PC-9 (cell line): ENCODE results near the gene MSH5. TPM values are rescaled to one million over a fixed set of nuclear protein-coding genes. Genes with fewer than 3 reads are reported as not detected.

Experiments used
- BruUV-seq: library from RNA; stranded (reverse); fragments of 400-500 nt; replicated peaks from 2 replicates; lab custom pipeline; 2021; lab: Mats Ljungman, UMichigan
- CTCF ChIA-PET: fragments of 300-600 bp; sonication (Branson Sonifier 250); formaldehyde crosslinking; loops from one replicate; lab custom pipeline; 2022; ENCODE audit warnings: antibody characterized with exemption; lab: Charles Lee
- POLR2A ChIA-PET: fragments of 300-600 bp; sonication (Branson Sonifier 250); formaldehyde crosslinking; loops from one replicate; lab custom pipeline; 2022; ENCODE audit warnings: antibody characterized with exemption; ENCODE audit not compliant: unreplicated experiment; lab: Charles Lee
- DNase-seq, 2 experiments: peaks; one replicate each; pipeline versions ENCODE4 v3.0.0 to v3.0.0-alpha.2; 2015 to 2022; ENCODE audit warnings: mixed read lengths in 1 of 2
- H2AFZ ChIP-seq: fragments of 200-600 bp; sonication (generic); 2 replicates; pipeline ENCODE4 v1.8.1; 2017; ENCODE audit warnings: antibody characterized with exemption
- H3F3A ChIP-seq: fragments of 200-600 bp; sonication (generic); 2 replicates; pipeline ENCODE4 v1.8.1; 2017; ENCODE audit warnings: antibody characterized with exemption, mild to moderate bottlenecking, low read depth; ENCODE audit not compliant: insufficient read depth
- H3K27ac ChIP-seq: fragments of 200-600 bp; sonication (generic); 2 replicates; pipeline ENCODE4 v1.6.1; 2016; ENCODE audit warnings: mixed run types
- H3K27me3 ChIP-seq: fragments of 200-600 bp; sonication (generic); 2 replicates; pipeline ENCODE4 v1.6.1; 2016; ENCODE audit warnings: low read depth, mixed run types; ENCODE audit not compliant: insufficient read depth
- H3K36me3 ChIP-seq: fragments of 200-600 bp; sonication (generic); 2 replicates; pipeline ENCODE4 v1.6.1; 2016; ENCODE audit warnings: low read depth, mixed run types
- H3K4me1 ChIP-seq: fragments of 200-600 bp; sonication (generic); replicated peaks from 2 replicates; pipeline ENCODE4 v1.6.1; 2016; ENCODE audit warnings: mixed run types; ENCODE audit not compliant: insufficient read depth
- H3K4me2 ChIP-seq: fragments of 200-600 bp; sonication (generic); 2 replicates; pipeline ENCODE4 v1.6.1; 2017; ENCODE audit warnings: mixed run types
- H3K4me3 ChIP-seq: fragments of 200-600 bp; sonication (generic); 2 replicates; pipeline ENCODE4 v1.6.1; 2016; ENCODE audit warnings: mixed run types
- H3K79me2 ChIP-seq: fragments of 200-600 bp; sonication (generic); 2 replicates; pipeline ENCODE4 v1.6.1; 2017; ENCODE audit warnings: low read depth, mixed run types
- H3K9me2 ChIP-seq: fragments of 200-600 bp; sonication (generic); 2 replicates; pipeline ENCODE4 v1.8.1; 2017; ENCODE audit warnings: mild to moderate bottlenecking; ENCODE audit not compliant: insufficient read depth
- H3K9me3 ChIP-seq: fragments of 200-600 bp; sonication (generic); 2 replicates; pipeline ENCODE4 v1.8.1; 2016; ENCODE audit warnings: low read depth; ENCODE audit not compliant: insufficient read depth
- H4K20me1 ChIP-seq: fragments of 200-600 bp; sonication (generic); 2 replicates; pipeline ENCODE4 v1.8.1; 2017; ENCODE audit not compliant: insufficient read depth
- EZH2 ChIP-seq: fragments of 200-600 bp; sonication (generic); IDR thresholded peaks from 2 replicates; pipeline ENCODE4 v1.8.0; 2017; ENCODE audit warnings: antibody characterized with exemption, low read depth
- intact Hi-C: fragments of 100-400 bp; cut with micrococcal nuclease; formaldehyde crosslinking; loops from one replicate; pipeline ENCODE4 v1.10.0; 2022; ENCODE audit not compliant: unreplicated experiment
- total RNA-seq: library from RNA; stranded (reverse); gene quantifications from 2 replicates; pipeline ENCODE4 v1.2.3, GENCODE V29; 2021
- TF ChIP-seq, protein P1 (sequence below): fragments of 200-600 bp; sonication (generic); conservative IDR thresholded peaks from 2 replicates; pipeline ENCODE4 v1.6.1; 2017; ENCODE audit warnings: mixed run types, antibody characterized with exemption, mild to moderate bottlenecking, moderate library complexity

Gene MSH5
- total RNA-seq, 1 experiment from 2014 or later: 50.0 TPM

DNA sequence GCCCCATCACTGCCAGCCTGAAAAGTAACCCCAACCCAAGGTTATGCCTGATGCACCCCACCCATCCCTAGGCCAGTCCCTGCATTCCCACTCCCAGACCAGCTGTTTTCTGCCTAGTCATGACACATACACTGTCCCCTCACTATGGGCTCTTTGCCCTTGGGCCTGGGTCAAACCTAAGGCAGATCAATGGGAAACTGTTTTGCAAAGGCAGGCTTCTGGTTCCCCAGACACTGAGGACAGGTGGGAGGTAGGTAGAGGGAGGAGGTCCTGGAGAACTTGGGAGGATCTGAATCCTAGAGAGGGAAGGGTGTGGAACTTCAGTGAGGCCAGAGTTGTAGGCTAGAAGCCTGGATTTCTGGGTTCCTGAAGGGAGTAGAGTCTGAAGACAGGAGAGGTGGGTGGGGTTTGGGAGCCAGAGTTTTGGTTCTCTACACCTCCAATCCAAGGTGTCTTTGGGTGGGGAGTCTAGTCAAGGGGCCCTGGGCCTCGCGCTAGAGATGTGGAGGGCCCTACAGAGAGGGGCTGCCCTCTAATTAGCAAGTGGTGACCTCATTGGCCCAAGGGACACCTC, 5.5 kb upstream of the MSH5 start:
- BruUV-seq: no TSS peak

DNA sequence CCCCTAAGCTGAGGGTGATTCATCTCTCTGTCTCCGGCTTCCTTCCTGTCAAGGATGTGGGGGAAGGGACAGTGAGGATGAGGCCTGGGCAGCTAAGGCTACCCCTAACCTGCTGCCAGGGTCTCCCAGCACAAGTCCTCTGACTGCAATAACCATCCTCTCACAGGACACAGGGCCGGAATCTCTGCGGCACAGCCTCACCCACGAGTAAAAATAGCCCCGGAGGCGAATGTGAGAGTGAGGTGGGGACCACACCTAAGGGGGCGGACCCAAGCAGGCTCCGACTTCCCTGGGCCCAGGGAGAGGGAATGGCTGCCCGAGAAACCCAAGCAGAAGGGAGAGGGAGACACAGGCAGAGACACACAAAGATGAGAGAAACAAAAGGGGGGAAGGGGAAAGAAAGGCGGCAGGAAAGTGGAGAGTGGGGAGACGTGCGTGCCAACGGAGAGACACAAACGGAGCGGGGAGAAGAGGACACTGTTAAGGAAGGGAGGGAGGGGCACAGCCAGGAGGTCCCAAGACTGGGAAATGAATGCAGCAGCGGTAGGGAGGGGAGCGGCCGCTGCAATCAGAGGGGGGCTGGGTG, 4.9 kb upstream of the MSH5 start:
- BruUV-seq: no TSS peak
- H3K4me1 ChIP-seq: peaks cover 39% of the 10 kb centered on the region

More for the DNA sequence above, 5.5 kb upstream of the MSH5 start:
- no peak for TF ChIP-seq EZH2
- TF ChIP-seq, protein P1, sequence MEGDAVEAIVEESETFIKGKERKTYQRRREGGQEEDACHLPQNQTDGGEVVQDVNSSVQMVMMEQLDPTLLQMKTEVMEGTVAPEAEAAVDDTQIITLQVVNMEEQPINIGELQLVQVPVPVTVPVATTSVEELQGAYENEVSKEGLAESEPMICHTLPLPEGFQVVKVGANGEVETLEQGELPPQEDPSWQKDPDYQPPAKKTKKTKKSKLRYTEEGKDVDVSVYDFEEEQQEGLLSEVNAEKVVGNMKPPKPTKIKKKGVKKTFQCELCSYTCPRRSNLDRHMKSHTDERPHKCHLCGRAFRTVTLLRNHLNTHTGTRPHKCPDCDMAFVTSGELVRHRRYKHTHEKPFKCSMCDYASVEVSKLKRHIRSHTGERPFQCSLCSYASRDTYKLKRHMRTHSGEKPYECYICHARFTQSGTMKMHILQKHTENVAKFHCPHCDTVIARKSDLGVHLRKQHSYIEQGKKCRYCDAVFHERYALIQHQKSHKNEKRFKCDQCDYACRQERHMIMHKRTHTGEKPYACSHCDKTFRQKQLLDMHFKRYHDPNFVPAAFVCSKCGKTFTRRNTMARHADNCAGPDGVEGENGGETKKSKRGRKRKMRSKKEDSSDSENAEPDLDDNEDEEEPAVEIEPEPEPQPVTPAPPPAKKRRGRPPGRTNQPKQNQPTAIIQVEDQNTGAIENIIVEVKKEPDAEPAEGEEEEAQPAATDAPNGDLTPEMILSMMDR: no peak
- H2AFZ ChIP-seq: no peak overlapping the region
- no peak for DNase-seq
- peak overlapping the region; percentile 83 for H3K4me2 ChIP-seq
- CTCF ChIA-PET: no interaction called here
- POLR2A ChIA-PET: interaction anchor here (0.6 kb wide), 1 partner anchor 153 kb away, joined by 4 read pairs; no protein-coding TSS in a partner anchor
- peaks cover 75% of the 10 kb centered on the region for H3F3A ChIP-seq
- peaks cover 38% of the 10 kb centered on the region for H3K4me1 ChIP-seq
- peaks cover 51% of the 10 kb centered on the region for H3K79me2 ChIP-seq
- peak overlapping the region; percentile 73 for H3K27ac ChIP-seq
- H4K20me1 ChIP-seq: peaks cover 29% of the 10 kb centered on the region
- peak overlapping the region; percentile 86 for H3K4me3 ChIP-seq
- no peaks in the 10 kb centered on the region for H3K9me3 ChIP-seq
- peaks cover 37% of the 10 kb centered on the region for H3K36me3 ChIP-seq
- intact Hi-C loops: loop anchor here (2.0 to 10.0 kb wide), 2 partner anchors 58 to 190 kb away; partner anchors contain the start of genes ATP6V1G2, DDX39B and NFKBIL1
- no peaks in the 10 kb centered on the region for H3K27me3 ChIP-seq
- H3K9me2 ChIP-seq: no peaks in the 10 kb centered on the region

More for the DNA sequence above, 4.9 kb upstream of the MSH5 start:
- H3K79me2 ChIP-seq: peaks cover 51% of the 10 kb centered on the region
- H3F3A ChIP-seq: peaks cover 74% of the 10 kb centered on the region
- peak; percentile 68 to 72 for DNase-seq
- TF ChIP-seq, protein P1: no peak
- TF ChIP-seq EZH2: no peak
- intact Hi-C loops: loop anchor here (2.0 to 10.0 kb wide), 3 partner anchors 58 to 238 kb away; partner anchors contain the start of genes ATP6V1G2, DDX39B, MICB and NFKBIL1
- peak overlapping the region; percentile 83 for H3K4me2 ChIP-seq
- H4K20me1 ChIP-seq: peaks cover 29% of the 10 kb centered on the region
- H2AFZ ChIP-seq: no peak overlapping the region
- H3K4me3 ChIP-seq: peak overlapping the region; percentile 86
- ChIA-PET CTCF (interaction anchor here (0.5 to 0.6 kb wide), 2 partner anchors 35 to 43 kb away, joined by 3 to 9 read pairs; no protein-coding TSS in a partner anchor), POLR2A (interaction anchor here (0.6 to 0.7 kb wide), 2 partner anchors 71 to 152 kb away, joined by 4 to 13 read pairs; no protein-coding TSS in a partner anchor)
- H3K9me2 ChIP-seq: no peaks in the 10 kb centered on the region
- no peaks in the 10 kb centered on the region for H3K27me3 ChIP-seq
- H3K27ac ChIP-seq: peak overlapping the region; percentile 73
- H3K36me3 ChIP-seq: peaks cover 37% of the 10 kb centered on the region
- no peaks in the 10 kb centered on the region for H3K9me3 ChIP-seq
